Breast epithelium (tissue), 4 donors: Measurements from ENCODE around the gene SOCS1. TPM values are rescaled to one million over a fixed set of nuclear protein-coding genes. Genes with fewer than 3 reads are reported as not detected.

ENCODE experiments used
- DNase-seq, 2 donors: peaks; one replicate each; pipeline ENCODE4 v3.0.0-alpha.2; 2019; ENCODE audit warnings: low spot score in 2 of 2
- H3K27ac ChIP-seq, 2 donors: fragments of 200-600 bp; sonication (generic) in 1 of 2; one replicate each; pipeline ENCODE4 v1.5.1; 2016 to 2019; ENCODE audit warnings: mild to moderate bottlenecking in 1 of 2
- H3K27me3 ChIP-seq, 2 donors: fragments of 200-600 bp; sonication (generic) in 1 of 2; one replicate each; pipeline versions ENCODE4 v1.5.1 to v1.6.0; 2017 to 2019; ENCODE audit warnings: control low read depth in 1 of 2, mild to moderate bottlenecking in 1 of 2
- H3K36me3 ChIP-seq: fragments of 200-600 bp; one replicate; pipeline ENCODE4 v1.5.1; 2019
- H3K4me1 ChIP-seq, 2 donors: fragments of 200-600 bp; sonication (generic); one replicate each; pipeline ENCODE4 v1.5.1; 2016 to 2019; ENCODE audit warnings: control low read depth in 1 of 2
- H3K4me3 ChIP-seq, 3 donors: fragments of 200-600 bp; sonication (generic); 1 replicate in 2 of 3; 2 replicates in 1 of 3; pipeline ENCODE4 v1.5.1; 2016 to 2019; ENCODE audit warnings: mild to moderate bottlenecking in 3 of 3, moderate library complexity in 2 of 3
- H3K9me3 ChIP-seq, 2 donors: fragments of 200-600 bp; sonication (generic) in 1 of 2; one replicate each; pipeline ENCODE4 v1.5.1; 2016 to 2019; ENCODE audit warnings: control low read depth in 1 of 2
- POLR2A ChIP-seq: fragments of 450-650 bp; IDR thresholded peaks from one replicate; pipeline ENCODE4 v1.6.1; 2016; ENCODE audit warnings: antibody characterized with exemption, mild to moderate bottlenecking, moderate library complexity
- POLR2AphosphoS5 ChIP-seq, 3 donors: sonication (generic); formaldehyde crosslinking; IDR thresholded peaks; one replicate each; pipeline ENCODE4 v1.6.1; 2017; ENCODE audit warnings: antibody characterized with exemption in 3 of 3
- intact Hi-C: fragments of 100-400 bp; cut with DNase I; formaldehyde crosslinking; loops from one replicate; pipeline ENCODE4 v1.15.1; 2023; ENCODE audit warnings: low total_unique reads
- total RNA-seq, 3 donors: library from RNA; depleted of rRNA; stranded (reverse); fragments of >200 nt; gene quantifications; one replicate each; pipeline ENCODE4 v1.1.0, GENCODE V29; 2016
- TF ChIP-seq, protein P1 (sequence below), 3 donors: fragments of 450-650 bp; IDR thresholded peaks; one replicate each; pipeline ENCODE4 v1.5.1; 2016 to 2017; ENCODE audit warnings: antibody characterized with exemption in 3 of 3, mild to moderate bottlenecking in 3 of 3, moderate library complexity in 3 of 3

The SOCS1 gene
- total RNA-seq, 3 donors from 2014 or later = 4.1 to 9.0 (median 5.6) TPM

DNA sequence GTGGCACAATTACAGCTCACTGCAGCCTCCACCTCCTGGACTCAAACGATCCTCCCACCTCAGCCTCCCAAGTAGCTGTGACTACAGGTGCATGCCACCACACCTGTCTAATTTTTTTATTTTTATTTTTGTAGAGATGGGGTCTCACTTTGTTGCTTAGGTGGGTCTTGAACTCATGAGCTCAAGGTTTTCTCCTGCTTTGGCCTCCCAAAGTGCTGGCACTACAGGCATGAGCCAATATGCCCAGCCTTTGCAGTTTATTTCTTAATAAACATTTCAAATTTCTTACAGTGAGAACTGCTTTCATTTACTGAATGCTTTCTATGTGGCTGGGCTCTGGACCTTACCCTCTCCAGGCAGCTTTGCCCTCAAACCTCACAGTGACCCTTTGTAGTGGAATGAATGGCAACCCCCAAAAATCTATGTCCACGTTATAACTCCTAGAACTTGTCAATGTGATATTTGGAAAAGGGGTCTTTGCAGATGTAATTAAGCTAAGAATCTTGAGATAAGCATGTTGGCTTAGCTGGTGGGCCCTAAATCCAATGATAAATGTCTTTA, 14.7 kb upstream of the SOCS1 start:
- Histone ChIP-seq H3K4me3 (no peak overlapping the region), H3K4me1 (no peaks in the 10 kb centered on the region), H3K36me3 (no peaks in the 10 kb centered on the region), H3K9me3 (no peaks in the 10 kb centered on the region), H3K27me3 (no peaks in the 10 kb centered on the region), H3K27ac (no peak overlapping the region)
- TF ChIP-seq, protein P1, sequence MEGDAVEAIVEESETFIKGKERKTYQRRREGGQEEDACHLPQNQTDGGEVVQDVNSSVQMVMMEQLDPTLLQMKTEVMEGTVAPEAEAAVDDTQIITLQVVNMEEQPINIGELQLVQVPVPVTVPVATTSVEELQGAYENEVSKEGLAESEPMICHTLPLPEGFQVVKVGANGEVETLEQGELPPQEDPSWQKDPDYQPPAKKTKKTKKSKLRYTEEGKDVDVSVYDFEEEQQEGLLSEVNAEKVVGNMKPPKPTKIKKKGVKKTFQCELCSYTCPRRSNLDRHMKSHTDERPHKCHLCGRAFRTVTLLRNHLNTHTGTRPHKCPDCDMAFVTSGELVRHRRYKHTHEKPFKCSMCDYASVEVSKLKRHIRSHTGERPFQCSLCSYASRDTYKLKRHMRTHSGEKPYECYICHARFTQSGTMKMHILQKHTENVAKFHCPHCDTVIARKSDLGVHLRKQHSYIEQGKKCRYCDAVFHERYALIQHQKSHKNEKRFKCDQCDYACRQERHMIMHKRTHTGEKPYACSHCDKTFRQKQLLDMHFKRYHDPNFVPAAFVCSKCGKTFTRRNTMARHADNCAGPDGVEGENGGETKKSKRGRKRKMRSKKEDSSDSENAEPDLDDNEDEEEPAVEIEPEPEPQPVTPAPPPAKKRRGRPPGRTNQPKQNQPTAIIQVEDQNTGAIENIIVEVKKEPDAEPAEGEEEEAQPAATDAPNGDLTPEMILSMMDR (IDR thresholded peaks at IDR 0.05) = no peak
- no peak for TF ChIP-seq POLR2A
- TF ChIP-seq POLR2AphosphoS5 (IDR thresholded peaks at IDR 0.05) = no peak
- intact Hi-C loops = no loop called here
- no peak for DNase-seq

DNA sequence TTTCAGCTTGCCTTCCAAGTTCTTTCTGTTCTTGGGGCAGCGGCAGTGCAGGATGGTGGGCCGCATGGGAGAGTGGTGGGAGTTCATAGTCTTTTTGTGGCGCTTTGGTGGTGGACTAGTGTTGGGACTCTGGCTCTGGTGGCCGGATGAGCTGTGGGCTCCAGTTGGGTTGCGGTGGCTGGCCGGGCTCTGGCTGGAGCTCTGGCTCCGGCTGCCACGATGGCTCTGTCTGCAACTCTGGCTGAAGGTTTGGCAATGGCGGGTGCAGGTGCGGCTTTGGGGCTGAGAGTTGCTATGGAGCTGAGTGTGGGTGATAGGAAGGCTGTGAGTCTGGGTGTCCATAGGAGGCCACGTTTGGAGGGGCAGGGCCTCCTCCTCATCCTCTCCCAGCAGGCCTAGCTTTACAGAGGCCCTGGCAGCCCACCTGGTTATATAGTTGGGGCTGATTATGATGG, 12.9 kb upstream of the SOCS1 start, which contains the start of gene TNP2:
TSS of gene TNP2 (minus strand) at position 405 of the 455 bp plus-strand sequence. CDS start at position 342, 63 bp downstream.
- H3K36me3 ChIP-seq = no peaks in the 10 kb centered on the region
- no peaks in the 10 kb centered on the region for H3K27me3 ChIP-seq
- intact Hi-C loops = no loop called here
- H3K4me3 ChIP-seq = no peak within 1 kb of the TSS
- DNase-seq = no peak
- TF ChIP-seq POLR2A (no peak), POLR2AphosphoS5 (IDR thresholded peaks at IDR 0.05) (no peak)
- TF ChIP-seq, protein P1 (IDR thresholded peaks at IDR 0.05) = no peak
- no peaks in the 10 kb centered on the region for H3K9me3 ChIP-seq
- no peaks in the 10 kb centered on the region for H3K4me1 ChIP-seq
- H3K27ac ChIP-seq = no peak within 1 kb of the TSS

DNA sequence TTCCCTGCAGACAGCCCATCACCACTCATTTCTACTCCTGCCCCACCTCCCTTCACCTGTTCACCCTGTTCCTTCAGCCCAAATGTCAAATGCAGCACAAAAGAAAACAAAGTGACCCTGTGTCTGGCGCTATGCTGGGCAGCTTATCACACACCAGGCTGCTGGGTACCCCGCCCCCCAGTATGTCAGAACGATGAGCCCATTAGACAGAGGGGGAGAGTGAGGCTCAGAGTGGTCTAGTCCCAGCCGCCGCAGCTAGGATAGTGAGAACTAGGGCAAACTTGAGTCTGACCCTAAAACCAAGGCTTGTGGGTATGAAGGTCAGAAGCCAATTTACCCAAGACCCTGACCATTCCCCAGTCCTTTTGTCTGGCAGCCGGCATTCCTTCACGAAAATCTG, 9.1 kb upstream of the SOCS1 start:
- Histone ChIP-seq H3K9me3 (no peaks in the 10 kb centered on the region), H3K4me1 (no peaks in the 10 kb centered on the region), H3K4me3 (no peak overlapping the region), H3K27me3 (no peaks in the 10 kb centered on the region), H3K36me3 (no peaks in the 10 kb centered on the region), H3K27ac (no peak overlapping the region)
- DNase-seq = no peak
- TF ChIP-seq, protein P1 (IDR thresholded peaks at IDR 0.05) = no peak
- TF ChIP-seq POLR2AphosphoS5 (IDR thresholded peaks at IDR 0.05) (no peak), POLR2A (no peak)
- intact Hi-C loops = no loop called here

DNA sequence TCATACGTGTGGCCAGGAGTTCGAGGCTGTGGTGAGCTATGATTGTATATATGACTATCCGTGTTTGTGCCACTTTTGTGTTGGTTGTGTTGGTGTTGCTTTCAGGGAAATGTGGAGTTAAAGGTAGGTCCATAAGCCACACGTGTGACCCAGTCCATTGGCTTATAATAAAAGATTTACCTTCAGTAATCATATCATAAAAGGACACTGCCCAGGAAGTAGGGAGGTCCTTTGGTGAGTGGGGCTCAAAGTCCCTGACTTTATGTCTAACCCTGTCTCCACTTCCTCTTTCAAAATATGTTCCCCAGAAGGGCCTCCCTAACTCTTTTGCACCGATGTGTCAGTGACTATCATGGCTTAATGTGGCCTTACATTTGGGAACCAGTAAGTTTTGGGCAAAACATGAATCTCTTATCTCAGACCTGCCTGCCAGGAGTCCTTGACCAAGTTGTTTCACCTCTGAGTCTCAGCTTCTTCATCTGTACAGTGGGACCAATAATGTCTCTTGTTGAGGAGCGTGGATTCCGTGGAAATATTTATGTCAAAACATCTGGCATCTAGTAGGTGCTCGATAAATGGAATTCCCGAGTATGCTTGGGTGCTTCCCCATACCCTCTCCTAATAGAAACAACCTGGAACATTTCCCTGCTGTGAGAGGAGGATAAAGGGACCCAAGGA, 8.3 kb upstream of the SOCS1 start:
- no peaks in the 10 kb centered on the region for H3K36me3 ChIP-seq
- intact Hi-C loops = no loop called here
- H3K27me3 ChIP-seq = no peaks in the 10 kb centered on the region
- H3K4me3 ChIP-seq = no peak overlapping the region
- H3K27ac ChIP-seq = no peak overlapping the region
- no peak for TF ChIP-seq POLR2AphosphoS5 (IDR thresholded peaks at IDR 0.05)
- no peaks in the 10 kb centered on the region for H3K9me3 ChIP-seq
- DNase-seq = no peak
- no peaks in the 10 kb centered on the region for H3K4me1 ChIP-seq

DNA sequence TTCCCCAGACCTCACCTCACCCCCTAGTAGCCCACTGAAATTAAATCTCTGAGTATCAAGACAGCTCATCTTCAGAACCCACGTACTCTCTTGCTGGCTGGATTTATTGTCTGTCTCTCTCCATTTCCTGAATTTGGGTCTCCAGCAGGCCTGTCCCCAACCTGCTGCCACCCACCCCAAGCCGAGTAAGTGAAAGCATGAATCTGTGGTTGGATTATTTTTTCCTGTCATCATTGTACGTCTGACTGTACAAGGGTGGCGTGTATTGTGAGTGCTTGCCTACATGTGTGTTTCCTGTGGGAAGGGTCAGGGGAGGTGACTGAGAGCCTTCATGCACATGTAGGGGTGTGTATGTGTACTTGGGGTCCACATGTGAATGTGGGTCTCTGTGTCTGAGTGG, 7.7 kb upstream of the SOCS1 start:
- TF ChIP-seq, protein P1 (IDR thresholded peaks at IDR 0.05) = no peak
- no peak for TF ChIP-seq POLR2A
- TF ChIP-seq POLR2AphosphoS5 (IDR thresholded peaks at IDR 0.05) = no peak
- Histone ChIP-seq H3K36me3 (no peaks in the 10 kb centered on the region), H3K27me3 (no peaks in the 10 kb centered on the region), H3K27ac (no peak overlapping the region), H3K9me3 (no peaks in the 10 kb centered on the region), H3K4me1 (peaks cover 0 to 5% of the 10 kb centered on the region in 2 donors), H3K4me3 (no peak overlapping the region)
- no peak for DNase-seq
- intact Hi-C loops = no loop called here
